RWPE1 (cell line): ENCODE data around the gene FAM186B.

ENCODE experiments used
- CTCF ChIA-PET: fragments of 350-600 bp; sonication (Branson Sonifier 250); formaldehyde crosslinking; extraction: SDS; loops from one replicate; lab custom pipeline; 2021; lab: Yijun Ruan, JAX
- POLR2A ChIA-PET: fragments of 400-600 bp; formaldehyde crosslinking; extraction: SDS; loops from one replicate; lab custom pipeline; 2020; ENCODE audit warnings: antibody characterized with exemption; ENCODE audit not compliant: low non-redundant PET; lab: Yijun Ruan, JAX
- DNase-seq: peaks from one replicate; pipeline ENCODE4 v3.0.0; 2012; ENCODE audit warnings: low spot score
- H3K27ac ChIP-seq: fragments of 450-650 bp; 2 replicates; pipeline ENCODE4 v1.5.1; 2017
- TF ChIP-seq, protein P1 (sequence below): fragments of 450-650 bp; conservative IDR thresholded peaks from 2 replicates; pipeline ENCODE4 v1.5.1; 2017; ENCODE audit warnings: low read depth, mild to moderate bottlenecking

Gene FAM186B

DNA sequence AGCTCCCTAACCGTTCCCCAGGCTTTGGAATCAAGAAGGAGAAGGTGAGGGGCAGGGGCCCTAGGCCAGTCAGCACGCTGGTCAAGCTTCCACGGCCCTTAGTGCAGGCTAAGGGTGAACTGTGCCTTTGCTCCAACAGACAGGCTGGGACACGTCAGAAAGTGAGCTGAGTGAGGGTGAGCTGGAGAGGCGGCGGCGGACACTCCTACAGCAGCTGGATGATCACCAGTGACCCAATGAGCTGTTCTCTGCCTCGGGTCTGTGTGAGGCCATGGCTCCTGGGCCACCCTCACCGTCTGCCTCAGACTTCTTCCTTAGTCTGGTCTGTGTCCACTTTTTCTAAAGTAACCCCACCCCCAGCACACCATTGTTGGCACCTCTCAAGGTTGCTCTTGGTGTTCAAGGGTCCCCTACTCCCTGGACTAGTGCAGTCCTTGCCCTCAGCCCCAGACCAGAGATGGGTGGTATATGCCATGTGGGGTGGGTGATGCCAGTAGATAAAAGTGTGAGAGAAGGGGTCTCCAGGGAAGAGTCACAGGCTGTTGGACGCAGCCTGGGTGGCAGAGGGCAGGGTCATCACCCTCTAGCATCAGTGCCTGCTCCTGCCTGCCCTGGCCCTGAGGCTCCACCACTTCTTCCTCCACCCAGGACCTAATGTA is 38.7 kb upstream of the FAM186B start:
- ChIA-PET CTCF (interaction anchor here (0.6 to 2.4 kb wide), 5 partner anchors 60 to 290 kb away, joined by 3 to 18 read pairs (median 5); partner anchors contain the start of genes FMNL3 and TMBIM6), POLR2A (no interaction called here)
- H3K27ac ChIP-seq = peak overlapping the region; percentile 82
- TF ChIP-seq, protein P1, sequence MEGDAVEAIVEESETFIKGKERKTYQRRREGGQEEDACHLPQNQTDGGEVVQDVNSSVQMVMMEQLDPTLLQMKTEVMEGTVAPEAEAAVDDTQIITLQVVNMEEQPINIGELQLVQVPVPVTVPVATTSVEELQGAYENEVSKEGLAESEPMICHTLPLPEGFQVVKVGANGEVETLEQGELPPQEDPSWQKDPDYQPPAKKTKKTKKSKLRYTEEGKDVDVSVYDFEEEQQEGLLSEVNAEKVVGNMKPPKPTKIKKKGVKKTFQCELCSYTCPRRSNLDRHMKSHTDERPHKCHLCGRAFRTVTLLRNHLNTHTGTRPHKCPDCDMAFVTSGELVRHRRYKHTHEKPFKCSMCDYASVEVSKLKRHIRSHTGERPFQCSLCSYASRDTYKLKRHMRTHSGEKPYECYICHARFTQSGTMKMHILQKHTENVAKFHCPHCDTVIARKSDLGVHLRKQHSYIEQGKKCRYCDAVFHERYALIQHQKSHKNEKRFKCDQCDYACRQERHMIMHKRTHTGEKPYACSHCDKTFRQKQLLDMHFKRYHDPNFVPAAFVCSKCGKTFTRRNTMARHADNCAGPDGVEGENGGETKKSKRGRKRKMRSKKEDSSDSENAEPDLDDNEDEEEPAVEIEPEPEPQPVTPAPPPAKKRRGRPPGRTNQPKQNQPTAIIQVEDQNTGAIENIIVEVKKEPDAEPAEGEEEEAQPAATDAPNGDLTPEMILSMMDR = no peak
- peak; percentile 84 for DNase-seq

DNA sequence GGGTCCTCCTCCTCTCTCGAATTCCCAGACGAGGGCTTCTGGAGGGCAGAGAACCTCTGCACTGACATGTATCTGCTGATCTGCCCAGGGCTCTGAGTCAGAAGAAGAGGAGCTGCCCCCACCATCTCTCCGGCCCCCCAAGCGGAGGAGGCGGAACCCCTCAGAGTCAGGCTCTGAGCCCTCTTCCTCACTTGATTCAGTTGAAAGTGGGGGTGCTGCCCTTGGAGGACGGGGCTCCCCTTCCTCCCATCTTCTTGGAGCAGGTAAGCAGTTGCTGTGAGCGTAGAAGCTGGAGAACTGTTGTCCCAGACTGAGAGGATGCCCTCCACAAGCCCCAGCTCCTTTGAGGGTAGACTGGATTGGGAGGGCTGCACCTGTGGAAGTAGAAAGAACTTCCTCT is 37.7 kb upstream of the FAM186B start:
- no peak for DNase-seq
- TF ChIP-seq, protein P1 = no peak
- ChIA-PET CTCF (interaction anchor here (0.6 to 2.4 kb wide), 5 partner anchors 65 to 297 kb away, joined by 3 to 13 read pairs (median 3); partner anchors contain the start of genes FMNL3 and TMBIM6), POLR2A (no interaction called here)
- peak overlapping the region; percentile 82 for H3K27ac ChIP-seq

DNA sequence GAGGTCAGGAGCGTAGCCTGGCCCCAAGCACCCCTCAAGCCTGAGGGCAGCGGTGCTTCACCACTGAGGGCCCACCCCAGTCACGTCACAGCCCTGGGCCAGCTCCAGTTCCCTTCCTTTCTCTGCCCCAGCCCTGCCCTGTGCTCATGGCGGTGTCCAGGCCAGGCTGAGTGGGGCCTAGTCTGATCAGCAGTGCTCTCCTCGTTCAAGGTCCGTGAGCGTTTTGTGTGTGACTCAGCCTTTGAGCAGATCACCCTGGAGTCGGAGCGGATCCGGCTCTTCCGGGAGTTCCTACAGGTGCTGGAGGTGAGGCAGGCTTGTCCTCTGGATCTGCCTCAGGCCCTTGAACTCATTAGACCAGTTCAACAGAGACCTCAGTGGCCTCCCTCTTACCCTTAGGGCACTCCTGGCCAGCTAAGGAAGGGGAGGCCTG is 36.9 kb upstream of the FAM186B start:
- TF ChIP-seq, protein P1 = no peak
- H3K27ac ChIP-seq = peak overlapping the region; percentile 82
- ChIA-PET POLR2A (no interaction called here), CTCF (interaction anchor here (0.5 to 2.4 kb wide), 2 partner anchors 65 to 99 kb away, joined by 4 to 13 read pairs; partner anchors contain the start of genes FMNL3 and TMBIM6)
- peak; percentile 82 for DNase-seq

DNA sequence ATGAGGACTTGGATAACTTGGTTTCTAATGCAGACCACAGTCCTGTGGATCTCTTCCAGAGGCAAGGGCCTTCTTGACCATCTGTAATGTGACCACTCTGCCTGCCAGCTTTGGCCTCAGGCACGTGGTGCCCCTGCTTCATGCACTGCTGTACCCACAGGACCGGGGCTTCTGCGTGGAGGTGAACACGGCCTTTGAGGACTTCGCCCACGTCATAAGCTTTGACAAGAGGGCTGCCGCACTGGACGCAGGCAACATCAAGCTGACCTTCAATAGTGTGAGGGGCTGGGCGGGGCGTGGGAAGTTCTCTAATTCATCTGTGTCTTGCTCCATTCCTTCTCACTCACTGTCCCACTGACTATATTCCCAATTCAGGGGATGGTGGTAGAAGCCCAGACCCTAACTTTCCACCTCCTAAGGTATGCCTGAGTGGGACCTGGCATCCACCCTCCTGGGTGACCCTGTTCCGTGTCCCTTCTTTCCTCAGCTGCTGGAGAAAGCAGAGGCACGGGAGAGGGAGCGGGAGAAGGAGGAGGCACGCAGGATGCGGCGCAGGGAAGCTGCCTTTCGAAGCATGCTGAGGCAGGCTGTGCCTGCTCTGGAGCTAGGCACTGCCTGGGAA is 36.4 kb upstream of the FAM186B start:
- H3K27ac ChIP-seq = peak overlapping the region; percentile 82
- POLR2A ChIA-PET = no interaction called here
- DNase-seq = no peak
- CTCF ChIA-PET = interaction anchor here (0.5 kb wide), 1 partner anchor 99 kb away, joined by 4 read pairs; the partner anchor contains the start of gene TMBIM6
- TF ChIP-seq, protein P1 = no peak

DNA sequence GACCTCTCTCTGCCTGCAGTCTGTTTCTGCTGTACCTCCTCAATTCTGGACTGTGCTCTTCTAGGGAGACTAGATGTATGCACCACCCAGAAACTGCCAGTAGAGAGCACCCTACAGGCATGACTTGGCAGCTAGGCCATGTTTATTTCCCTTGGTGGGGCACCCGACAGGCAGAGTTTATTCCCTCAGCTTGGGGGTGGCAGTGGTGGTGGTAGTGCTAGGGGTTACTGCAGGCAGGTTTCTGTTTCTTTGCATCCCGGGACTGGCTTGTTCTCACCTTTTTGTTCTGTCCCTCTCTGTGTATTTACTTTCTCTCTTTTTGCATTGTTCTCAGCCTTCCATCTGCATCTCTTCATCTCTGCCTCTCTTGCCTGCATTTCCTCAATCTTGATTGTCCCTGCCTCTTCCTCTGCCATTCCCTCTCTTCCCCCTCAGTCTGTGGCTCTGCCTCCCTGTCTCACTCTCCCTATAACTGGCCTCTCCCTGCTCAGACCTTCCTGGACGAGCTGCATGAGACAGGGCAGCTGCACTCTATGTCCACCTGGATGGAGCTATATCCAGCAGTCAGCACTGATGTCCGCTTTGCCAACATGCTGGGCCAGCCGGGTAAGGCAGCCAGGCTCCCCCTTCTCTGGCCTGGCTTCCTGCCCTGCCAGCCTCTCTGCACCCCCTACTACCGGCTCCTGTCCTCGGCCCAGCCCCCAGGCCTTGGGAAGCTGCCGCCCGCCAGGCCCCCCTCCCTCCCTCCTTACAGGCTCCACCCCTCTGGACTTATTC is 31.7 kb upstream of the FAM186B start:
- ChIA-PET POLR2A (no interaction called here), CTCF (interaction anchor here (0.6 to 1.7 kb wide), 5 partner anchors 14 to 402 kb away, joined by 3 to 5 read pairs (median 5); partner anchors contain the start of genes FMNL3 and PRPF40B)
- no peak for DNase-seq
- TF ChIP-seq, protein P1 = peak; percentile 43
- peak overlapping the region; percentile 26 for H3K27ac ChIP-seq

DNA sequence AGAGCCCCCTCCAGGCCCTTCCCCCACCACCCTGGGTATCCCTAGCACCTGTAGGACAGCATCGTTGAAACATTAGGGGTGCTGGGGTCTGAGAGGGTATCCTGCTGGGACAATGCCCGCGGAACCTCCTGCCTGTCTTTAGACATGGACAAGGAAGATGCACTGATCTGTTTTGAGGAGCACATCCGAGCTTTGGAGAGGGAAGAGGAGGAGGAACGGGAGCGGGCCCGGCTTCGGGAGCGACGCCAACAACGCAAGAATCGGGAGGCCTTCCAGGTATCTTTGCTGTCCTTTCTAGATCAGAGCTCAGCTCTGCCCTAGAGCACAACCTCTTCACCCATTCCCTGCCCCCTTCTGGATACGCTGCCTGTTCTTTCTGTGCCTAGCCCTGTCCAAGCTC is 31.1 kb upstream of the FAM186B start:
- no peak for DNase-seq
- TF ChIP-seq, protein P1 = no peak
- ChIA-PET POLR2A (no interaction called here), CTCF (interaction anchor here (0.6 to 1.7 kb wide), 5 partner anchors 13 to 401 kb away, joined by 3 to 5 read pairs (median 3); partner anchors contain the start of gene PRPF40B)
- H3K27ac ChIP-seq = peak overlapping the region; percentile 26
